ENCODE data around the gene AR.

Gene AR

GRCh38 chrX:67604979-67605703 is 61.3 kb downstream of the AR start:
- peak; percentile 84 to 90 for DNase-seq (ENCODE audit: low read depth in 2 of 2)
- no peak overlapping the region for H3K4me3 ChIP-seq (replicated peaks in 1 of 2; ENCODE audit: low read depth in 2 of 2, low read length in 2 of 2)
- TF ChIP-seq, protein P1, sequence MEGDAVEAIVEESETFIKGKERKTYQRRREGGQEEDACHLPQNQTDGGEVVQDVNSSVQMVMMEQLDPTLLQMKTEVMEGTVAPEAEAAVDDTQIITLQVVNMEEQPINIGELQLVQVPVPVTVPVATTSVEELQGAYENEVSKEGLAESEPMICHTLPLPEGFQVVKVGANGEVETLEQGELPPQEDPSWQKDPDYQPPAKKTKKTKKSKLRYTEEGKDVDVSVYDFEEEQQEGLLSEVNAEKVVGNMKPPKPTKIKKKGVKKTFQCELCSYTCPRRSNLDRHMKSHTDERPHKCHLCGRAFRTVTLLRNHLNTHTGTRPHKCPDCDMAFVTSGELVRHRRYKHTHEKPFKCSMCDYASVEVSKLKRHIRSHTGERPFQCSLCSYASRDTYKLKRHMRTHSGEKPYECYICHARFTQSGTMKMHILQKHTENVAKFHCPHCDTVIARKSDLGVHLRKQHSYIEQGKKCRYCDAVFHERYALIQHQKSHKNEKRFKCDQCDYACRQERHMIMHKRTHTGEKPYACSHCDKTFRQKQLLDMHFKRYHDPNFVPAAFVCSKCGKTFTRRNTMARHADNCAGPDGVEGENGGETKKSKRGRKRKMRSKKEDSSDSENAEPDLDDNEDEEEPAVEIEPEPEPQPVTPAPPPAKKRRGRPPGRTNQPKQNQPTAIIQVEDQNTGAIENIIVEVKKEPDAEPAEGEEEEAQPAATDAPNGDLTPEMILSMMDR (IDR thresholded peaks at IDR 0.05; ENCODE audit: low read depth, low read length) = no peak

GRCh38 chrX:67607466-67607865 is 63.6 kb downstream of the AR start:
- TF ChIP-seq, protein P1 (IDR thresholded peaks at IDR 0.05; ENCODE audit: low read depth, low read length) = no peak
- peak in 1 of 2 donors; percentile 83 for DNase-seq (ENCODE audit: low read depth in 2 of 2)

GRCh38 chrX:67610282-67610681 is 66.5 kb downstream of the AR start:
- no peak for DNase-seq (ENCODE audit: low read depth in 2 of 2)
- TF ChIP-seq, protein P1 (IDR thresholded peaks at IDR 0.05; ENCODE audit: low read depth, low read length) = no peak
- H3K4me3 ChIP-seq (replicated peaks in 1 of 2; ENCODE audit: low read depth in 2 of 2, low read length in 2 of 2) = no peak overlapping the region

More at GRCh38 chrX:67607466-67607865, 63.6 kb downstream of the AR start:
- H3K4me3 ChIP-seq (replicated peaks in 1 of 2; ENCODE audit: low read depth in 2 of 2, low read length in 2 of 2) = no peak overlapping the region

GRCh38 chrX:67612231-67612630 is 68.4 kb downstream of the AR start:
- peak; percentile 8 to 71 for DNase-seq (ENCODE audit: low read depth in 2 of 2)
- TF ChIP-seq, protein P1 (IDR thresholded peaks at IDR 0.05; ENCODE audit: low read depth, low read length) = no peak
- H3K4me3 ChIP-seq (replicated peaks in 1 of 2; ENCODE audit: low read depth in 2 of 2, low read length in 2 of 2) = no peak overlapping the region

DNA sequence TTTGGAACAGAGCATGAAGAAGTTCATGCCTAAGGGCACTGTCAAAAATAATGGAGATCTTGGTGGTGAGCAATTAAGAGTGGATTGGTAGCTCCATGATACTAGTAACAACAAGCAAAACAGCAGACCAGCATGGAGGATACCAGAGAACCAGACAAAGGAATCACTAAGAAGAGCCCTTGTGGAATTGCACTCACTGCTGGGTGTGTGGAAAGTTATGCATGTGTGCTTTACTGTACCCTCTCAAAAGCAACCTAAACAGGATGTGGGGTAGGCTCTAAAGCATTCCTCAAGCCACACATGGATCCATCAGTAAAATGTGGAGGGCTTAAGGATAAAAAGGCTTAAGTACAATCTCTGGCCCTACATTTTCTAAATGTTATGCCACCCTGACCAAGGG is 69.5 kb downstream of the AR start:
- TF ChIP-seq, protein P1 (IDR thresholded peaks at IDR 0.05; ENCODE audit: low read depth, low read length) = no peak
- peak; percentile 5 to 48 for DNase-seq (ENCODE audit: low read depth in 2 of 2)
- H3K4me3 ChIP-seq (replicated peaks in 1 of 2; ENCODE audit: low read depth in 2 of 2, low read length in 2 of 2) = no peak overlapping the region

GRCh38 chrX:67613996-67614395 is 70.2 kb downstream of the AR start:
- H3K4me3 ChIP-seq (replicated peaks in 1 of 2; ENCODE audit: low read depth in 2 of 2, low read length in 2 of 2) = no peak overlapping the region
- DNase-seq (ENCODE audit: low read depth in 2 of 2) = peak; percentile 3 to 19
- TF ChIP-seq, protein P1 (IDR thresholded peaks at IDR 0.05; ENCODE audit: low read depth, low read length) = no peak
